ENCODE measurements around the gene PPP2R5E. TPM values are rescaled to one million over a fixed set of nuclear protein-coding genes. Genes with fewer than 3 reads are reported as not detected.

The PPP2R5E gene
- total and polyA plus RNA-seq, 9 of the 15 experiments (the other 6 are each of a cell fraction or from before 2014, with no cell fraction given): 4.2 to 30.3 (median 11.0) TPM

DNA sequence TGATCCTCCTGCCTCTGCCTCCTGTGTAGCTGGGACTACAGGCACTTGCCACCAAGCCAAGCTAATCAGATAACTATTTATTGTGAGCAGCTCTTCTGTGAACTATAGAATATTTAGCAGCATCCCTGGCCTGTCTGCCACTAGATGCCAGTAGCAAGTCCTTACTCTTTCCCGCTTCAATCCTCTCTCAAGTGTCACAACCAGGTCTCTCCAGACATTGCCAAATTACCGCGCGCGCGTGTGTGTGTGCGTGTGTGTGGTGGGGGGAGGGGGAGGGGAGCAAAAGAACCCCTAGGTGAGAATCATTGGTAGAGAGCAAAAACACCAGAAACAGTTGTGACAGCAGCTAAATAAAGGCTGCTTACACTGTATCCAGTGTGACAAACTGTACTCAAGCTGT is 49.9 kb downstream of the PPP2R5E start:
- no peaks in the 10 kb centered on the region for H3K36me3 ChIP-seq (ENCODE audit: control insufficient read depth, insufficient read depth, low read length)
- intact Hi-C loops (cut with micrococcal nuclease): no loop called here
- no peak overlapping the region for H2AFZ ChIP-seq (ENCODE audit: low read depth, low read length)
- ChIA-PET CTCF (ENCODE audit: low intra/inter-chr PET ratio) (no interaction called here), POLR2A (interaction anchor here (0.5 to 0.8 kb wide), 3 partner anchors 9 to 1257 kb away, joined by 3 to 4 read pairs (median 3); no protein-coding TSS in a partner anchor)
- H3K79me2 ChIP-seq (ENCODE audit: control insufficient read depth, insufficient read depth, low read length): peaks cover 42% of the 10 kb centered on the region
- DNase-seq (ENCODE audit: extremely low read depth in 1 of 4, low spot score in 3 of 4) (peak in 1 of 4 experiments; percentile 29), FAIRE-seq (peak; percentile 29), ATAC-seq (peak; percentile 72)
- WGBS (ENCODE audit: insufficient coverage, low coverage, missing lambda C conversion rate): 67% methylated on average over 1 of the region's 7 CpGs
- H3K4me1 ChIP-seq (replicated peaks in 1 of 2; ENCODE audit: control insufficient read depth in 2 of 2, insufficient read depth in 2 of 2, low read length in 2 of 2): peaks cover 0 to 4% of the 10 kb centered on the region in 2 experiments; a peak in 2 of 5 replicates
- H3K9ac ChIP-seq (ENCODE audit: insufficient read depth in 1 of 2, low read depth in 2 of 2, low read length in 2 of 2): no peak overlapping the region
- BruUV-seq (replicated peaks): no TSS peak
- no peaks in the 10 kb centered on the region; the same call in 1 of the 2 replicates for H4K20me1 ChIP-seq (replicated peaks; ENCODE audit: control insufficient read depth, insufficient read depth, low read length)
- no peaks in the 10 kb centered on the region for H3K9me3 ChIP-seq (replicated peaks; ENCODE audit: control insufficient read depth, insufficient read depth, low read depth, low read length)
- TF ChIP-seq ESRRA (IDR thresholded peaks at IDR 0.05; ENCODE audit: borderline replicate concordance, low read depth) (no peak), RBM34 (IDR thresholded peaks at IDR 0.05; ENCODE audit: borderline replicate concordance, insufficient read depth, low read length) (no peak), NRF1 (conservative IDR thresholded peaks at IDR 0.05 in 1 of 2, IDR thresholded peaks at IDR 0.05 in 1 of 2) (peak; percentile 36 to 45; a peak in 1 of 4 replicates)
- TF ChIP-seq, protein P1, sequence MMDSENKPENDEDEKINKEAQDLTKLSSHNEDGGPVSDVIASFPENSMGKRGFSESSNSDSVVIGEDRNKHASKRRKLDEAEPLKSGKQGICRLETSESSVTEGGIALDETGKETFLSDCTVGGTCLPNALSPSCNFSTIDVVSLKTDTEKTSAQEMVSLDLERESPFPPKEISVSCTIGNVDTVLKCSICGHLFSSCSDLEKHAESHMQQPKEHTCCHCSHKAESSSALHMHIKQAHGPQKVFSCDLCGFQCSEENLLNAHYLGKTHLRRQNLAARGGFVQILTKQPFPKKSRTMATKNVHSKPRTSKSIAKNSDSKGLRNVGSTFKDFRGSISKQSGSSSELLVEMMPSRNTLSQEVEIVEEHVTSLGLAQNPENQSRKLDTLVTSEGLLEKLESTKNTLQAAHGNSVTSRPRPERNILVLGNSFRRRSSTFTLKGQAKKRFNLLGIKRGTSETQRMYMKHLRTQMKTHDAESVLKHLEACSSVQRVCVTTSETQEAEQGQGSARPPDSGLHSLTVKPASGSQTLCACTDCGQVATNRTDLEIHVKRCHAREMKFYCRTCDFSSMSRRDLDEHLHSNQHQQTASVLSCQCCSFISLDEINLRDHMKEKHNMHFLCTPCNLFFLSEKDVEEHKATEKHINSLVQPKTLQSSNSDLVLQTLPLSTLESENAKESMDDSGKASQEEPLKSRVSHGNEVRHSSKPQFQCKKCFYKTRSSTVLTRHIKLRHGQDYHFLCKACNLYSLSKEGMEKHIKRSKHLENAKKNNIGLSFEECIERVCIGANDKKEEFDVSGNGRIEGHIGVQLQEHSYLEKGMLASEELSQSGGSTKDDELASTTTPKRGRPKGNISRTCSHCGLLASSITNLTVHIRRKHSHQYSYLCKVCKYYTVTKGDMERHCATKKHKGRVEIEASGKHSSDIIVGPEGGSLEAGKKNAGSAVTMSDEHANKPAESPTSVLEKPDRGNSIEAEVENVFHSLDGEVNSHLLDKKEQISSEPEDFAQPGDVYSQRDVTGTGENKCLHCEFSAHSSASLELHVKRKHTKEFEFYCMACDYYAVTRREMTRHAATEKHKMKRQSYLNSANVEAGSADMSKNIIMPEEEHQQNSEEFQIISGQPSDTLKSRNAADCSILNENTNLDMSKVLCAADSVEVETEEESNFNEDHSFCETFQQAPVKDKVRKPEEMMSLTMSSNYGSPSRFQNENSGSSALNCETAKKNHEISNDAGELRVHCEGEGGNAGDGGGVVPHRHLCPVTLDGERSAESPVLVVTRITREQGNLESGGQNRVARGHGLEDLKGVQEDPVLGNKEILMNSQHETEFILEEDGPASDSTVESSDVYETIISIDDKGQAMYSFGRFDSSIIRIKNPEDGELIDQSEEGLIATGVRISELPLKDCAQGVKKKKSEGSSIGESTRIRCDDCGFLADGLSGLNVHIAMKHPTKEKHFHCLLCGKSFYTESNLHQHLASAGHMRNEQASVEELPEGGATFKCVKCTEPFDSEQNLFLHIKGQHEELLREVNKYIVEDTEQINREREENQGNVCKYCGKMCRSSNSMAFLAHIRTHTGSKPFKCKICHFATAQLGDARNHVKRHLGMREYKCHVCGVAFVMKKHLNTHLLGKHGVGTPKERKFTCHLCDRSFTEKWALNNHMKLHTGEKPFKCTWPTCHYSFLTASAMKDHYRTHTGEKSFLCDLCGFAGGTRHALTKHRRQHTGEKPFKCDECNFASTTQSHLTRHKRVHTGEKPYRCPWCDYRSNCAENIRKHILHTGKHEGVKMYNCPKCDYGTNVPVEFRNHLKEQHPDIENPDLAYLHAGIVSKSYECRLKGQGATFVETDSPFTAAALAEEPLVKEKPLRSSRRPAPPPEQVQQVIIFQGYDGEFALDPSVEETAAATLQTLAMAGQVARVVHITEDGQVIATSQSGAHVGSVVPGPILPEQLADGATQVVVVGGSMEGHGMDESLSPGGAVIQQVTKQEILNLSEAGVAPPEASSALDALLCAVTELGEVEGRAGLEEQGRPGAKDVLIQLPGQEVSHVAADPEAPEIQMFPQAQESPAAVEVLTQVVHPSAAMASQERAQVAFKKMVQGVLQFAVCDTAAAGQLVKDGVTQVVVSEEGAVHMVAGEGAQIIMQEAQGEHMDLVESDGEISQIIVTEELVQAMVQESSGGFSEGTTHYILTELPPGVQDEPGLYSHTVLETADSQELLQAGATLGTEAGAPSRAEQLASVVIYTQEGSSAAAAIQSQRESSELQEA (IDR thresholded peaks at IDR 0.05; ENCODE audit: low read depth): no peak
- TF ChIP-seq, protein P2, sequence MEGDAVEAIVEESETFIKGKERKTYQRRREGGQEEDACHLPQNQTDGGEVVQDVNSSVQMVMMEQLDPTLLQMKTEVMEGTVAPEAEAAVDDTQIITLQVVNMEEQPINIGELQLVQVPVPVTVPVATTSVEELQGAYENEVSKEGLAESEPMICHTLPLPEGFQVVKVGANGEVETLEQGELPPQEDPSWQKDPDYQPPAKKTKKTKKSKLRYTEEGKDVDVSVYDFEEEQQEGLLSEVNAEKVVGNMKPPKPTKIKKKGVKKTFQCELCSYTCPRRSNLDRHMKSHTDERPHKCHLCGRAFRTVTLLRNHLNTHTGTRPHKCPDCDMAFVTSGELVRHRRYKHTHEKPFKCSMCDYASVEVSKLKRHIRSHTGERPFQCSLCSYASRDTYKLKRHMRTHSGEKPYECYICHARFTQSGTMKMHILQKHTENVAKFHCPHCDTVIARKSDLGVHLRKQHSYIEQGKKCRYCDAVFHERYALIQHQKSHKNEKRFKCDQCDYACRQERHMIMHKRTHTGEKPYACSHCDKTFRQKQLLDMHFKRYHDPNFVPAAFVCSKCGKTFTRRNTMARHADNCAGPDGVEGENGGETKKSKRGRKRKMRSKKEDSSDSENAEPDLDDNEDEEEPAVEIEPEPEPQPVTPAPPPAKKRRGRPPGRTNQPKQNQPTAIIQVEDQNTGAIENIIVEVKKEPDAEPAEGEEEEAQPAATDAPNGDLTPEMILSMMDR (IDR thresholded peaks at IDR 0.05 in 2 of 3, conservative IDR thresholded peaks at IDR 0.05 in 1 of 3; ENCODE audit: insufficient read depth in 2 of 3, low read depth in 1 of 3, low read length in 3 of 3): peak in 2 of 3 experiments; percentile 1 to 17; a peak in 2 of 6 replicates
- TF ChIP-seq, protein P3, sequence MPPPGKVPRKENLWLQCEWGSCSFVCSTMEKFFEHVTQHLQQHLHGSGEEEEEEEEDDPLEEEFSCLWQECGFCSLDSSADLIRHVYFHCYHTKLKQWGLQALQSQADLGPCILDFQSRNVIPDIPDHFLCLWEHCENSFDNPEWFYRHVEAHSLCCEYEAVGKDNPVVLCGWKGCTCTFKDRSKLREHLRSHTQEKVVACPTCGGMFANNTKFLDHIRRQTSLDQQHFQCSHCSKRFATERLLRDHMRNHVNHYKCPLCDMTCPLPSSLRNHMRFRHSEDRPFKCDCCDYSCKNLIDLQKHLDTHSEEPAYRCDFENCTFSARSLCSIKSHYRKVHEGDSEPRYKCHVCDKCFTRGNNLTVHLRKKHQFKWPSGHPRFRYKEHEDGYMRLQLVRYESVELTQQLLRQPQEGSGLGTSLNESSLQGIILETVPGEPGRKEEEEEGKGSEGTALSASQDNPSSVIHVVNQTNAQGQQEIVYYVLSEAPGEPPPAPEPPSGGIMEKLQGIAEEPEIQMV (tag; conservative IDR thresholded peaks at IDR 0.05; ENCODE audit: low read depth): no peak
- TF ChIP-seq, protein P4, sequence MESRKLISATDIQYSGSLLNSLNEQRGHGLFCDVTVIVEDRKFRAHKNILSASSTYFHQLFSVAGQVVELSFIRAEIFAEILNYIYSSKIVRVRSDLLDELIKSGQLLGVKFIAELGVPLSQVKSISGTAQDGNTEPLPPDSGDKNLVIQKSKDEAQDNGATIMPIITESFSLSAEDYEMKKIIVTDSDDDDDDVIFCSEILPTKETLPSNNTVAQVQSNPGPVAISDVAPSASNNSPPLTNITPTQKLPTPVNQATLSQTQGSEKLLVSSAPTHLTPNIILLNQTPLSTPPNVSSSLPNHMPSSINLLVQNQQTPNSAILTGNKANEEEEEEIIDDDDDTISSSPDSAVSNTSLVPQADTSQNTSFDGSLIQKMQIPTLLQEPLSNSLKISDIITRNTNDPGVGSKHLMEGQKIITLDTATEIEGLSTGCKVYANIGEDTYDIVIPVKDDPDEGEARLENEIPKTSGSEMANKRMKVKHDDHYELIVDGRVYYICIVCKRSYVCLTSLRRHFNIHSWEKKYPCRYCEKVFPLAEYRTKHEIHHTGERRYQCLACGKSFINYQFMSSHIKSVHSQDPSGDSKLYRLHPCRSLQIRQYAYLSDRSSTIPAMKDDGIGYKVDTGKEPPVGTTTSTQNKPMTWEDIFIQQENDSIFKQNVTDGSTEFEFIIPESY (CRISPR knock-in tag; IDR thresholded peaks at IDR 0.05): peak; percentile 81
- H3K4me2 ChIP-seq (ENCODE audit: insufficient read depth, low read length): no peak overlapping the region
- no peak overlapping the region for H3K27ac ChIP-seq (ENCODE audit: extremely low read depth, low read depth, low read length)
- no peaks in the 10 kb centered on the region for H3K9me1 ChIP-seq (ENCODE audit: control insufficient read depth, insufficient read depth, low read length)
- in situ Hi-C loops (cut with MboI): no loop called here
- H3K27me3 ChIP-seq (ENCODE audit: control insufficient read depth in 2 of 2, insufficient read depth in 2 of 2, low read length in 2 of 2): no peaks in the 10 kb centered on the region
- no peak overlapping the region for H3K4me3 ChIP-seq
